Activated CD8-positive, alpha-beta memory T cell treated with anti-CD3 and anti-CD28 coated beads for 24 hours (primary cell): ENCODE measurements around the gene ALDH3A1.

ENCODE experiments used
- DNase-seq: peaks from one replicate; pipeline ENCODE4 v3.0.0-alpha.2; 2020

ALDH3A1 gene

DNA sequence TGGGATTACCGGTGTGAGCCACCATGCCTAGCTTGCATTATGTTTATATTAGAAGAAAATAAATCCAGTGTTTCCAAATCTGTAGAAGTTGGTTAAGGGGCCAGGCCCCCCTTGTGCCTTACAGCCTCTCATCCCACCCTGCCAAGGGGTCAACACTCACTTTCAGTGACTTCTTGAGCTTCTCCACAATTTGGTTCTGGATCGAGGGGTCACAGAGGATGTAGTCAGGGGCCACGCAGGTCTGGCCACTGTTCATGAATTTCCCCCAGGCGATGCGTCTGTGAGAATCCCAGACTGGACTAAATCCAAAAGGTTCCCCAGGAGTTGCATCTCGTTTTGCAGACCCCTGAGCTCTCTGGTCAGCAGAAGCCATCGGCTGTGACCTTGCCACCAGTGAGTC lies 7.2 kb downstream of the ALDH3A1 start:
- DNase-seq: no peak

DNA sequence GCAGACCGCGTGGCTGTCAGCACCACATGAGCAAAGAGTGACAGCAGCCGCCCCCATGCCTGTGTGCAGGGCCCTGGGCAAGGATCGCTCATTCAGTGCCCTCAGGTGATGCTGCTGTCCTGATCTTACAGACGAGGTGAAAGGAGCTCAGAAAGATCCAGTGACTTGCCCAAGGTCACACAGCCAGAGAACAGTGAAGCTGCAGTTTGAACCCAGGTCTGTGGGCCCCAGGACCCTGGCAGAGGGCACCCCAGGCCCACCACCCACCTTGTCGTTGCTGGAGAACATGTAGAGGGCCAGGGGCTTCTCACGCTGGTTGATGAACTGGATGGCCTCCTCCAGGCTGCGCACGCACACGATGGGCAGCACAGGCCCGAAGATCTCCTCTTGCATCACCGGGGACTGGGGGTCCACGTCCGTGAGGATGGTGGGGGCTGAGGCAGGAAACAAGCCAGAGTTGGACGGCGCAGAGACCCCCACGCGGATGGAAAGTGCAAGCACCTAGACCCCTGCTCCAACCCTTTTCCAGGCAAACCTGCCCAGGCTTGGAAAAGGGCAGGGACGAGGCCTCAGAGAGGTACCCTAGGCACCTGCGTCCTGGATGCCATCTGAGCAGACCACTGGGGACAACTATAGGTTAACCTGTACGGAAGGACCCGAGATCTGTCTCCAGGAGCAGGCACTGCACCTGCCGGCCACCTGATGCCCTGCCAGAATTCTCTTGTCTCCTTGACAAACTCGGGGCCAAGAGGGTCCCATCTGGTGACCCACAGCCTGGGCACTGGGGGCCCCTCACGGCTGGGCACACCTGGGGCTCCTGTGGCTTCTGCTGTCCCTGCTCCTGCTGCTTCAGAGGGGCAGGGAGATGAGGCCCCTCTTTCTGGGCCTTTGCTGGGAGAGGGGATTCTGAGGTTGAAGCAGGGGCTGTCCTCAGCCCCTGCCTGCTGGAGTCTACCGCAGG lies 8.6 kb downstream of the ALDH3A1 start:
- no peak for DNase-seq

GRCh38 chr17:19738757-19739156 lies 9.3 kb downstream of the ALDH3A1 start:
- DNase-seq: no peak

GRCh38 chr17:19738073-19738449 lies 10.0 kb downstream of the ALDH3A1 start:
- no peak for DNase-seq

GRCh38 chr17:19737305-19738072 lies 10.6 kb downstream of the ALDH3A1 start:
- no peak for DNase-seq

- no peak for DNase-seq
Measured at GRCh38 chr17:19736071-19736470, 12.0 kb downstream of the ALDH3A1 start.

DNA sequence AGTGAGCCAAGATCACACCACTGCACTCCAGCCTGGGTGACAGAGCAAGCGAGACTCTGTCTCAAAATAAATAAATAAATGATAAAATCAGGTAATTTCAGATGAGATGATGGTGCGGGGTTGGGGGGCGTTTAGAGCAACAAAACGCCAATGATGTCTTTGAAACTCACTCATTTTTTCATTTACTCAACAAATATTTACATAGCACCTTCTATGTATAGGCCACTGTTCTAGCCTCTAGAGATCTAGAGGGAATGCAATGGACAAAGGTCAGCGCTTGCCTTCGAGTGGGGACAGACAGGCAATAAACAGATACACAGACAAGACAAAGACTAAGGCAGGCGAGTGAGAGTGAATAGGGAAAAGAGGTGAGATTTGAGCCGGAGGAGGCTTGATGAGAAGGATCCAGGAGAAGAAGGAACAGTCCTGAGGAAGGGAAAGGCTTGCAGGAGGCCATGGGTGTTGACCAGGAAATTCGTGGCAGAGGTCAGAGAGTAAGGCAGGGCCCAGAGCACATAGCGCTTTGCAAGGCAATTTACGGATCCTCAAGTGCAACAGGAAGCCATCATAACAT lies 14.1 kb downstream of the ALDH3A1 start:
- no peak for DNase-seq

DNA sequence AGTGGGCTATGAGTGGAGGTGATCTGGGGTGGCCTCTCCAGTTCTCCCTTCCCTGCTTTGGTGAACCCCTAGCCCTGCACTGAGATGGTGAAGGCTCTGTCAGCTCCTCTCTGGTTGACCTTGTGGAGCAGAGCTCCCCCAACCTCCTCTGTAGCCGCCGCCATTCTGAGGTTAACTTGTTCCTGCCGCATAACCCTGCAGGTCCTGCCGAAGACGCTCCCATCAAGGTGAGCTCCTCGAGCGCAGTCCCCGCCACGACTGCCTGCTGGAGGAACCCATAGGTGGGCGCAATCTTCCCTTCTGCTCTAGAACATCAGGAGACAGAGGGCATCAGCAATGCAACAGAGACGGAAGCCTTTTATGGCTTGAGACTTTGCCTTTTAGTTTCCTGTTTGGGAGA lies 16.5 kb downstream of the ALDH3A1 start:
- DNase-seq: no peak

DNA sequence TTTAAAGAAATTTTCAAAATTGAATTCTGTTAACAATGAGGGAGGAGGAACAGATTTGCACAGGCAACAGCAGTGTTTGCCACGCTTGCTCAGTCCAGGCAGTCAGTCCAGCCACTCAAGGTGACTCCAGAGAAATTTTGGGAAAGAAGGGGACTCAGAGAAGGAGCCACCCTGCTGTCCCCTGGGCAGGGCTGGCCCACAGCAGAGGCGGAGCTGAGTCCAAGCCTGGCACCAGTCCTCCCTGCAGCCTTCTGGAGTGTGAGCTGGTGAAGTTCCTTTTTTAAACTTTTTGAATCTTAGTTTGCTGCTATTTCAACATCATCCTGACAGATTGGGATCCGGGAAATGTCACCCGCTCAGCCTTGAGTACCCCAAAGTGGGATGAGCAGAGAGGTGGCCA lies 17.3 kb downstream of the ALDH3A1 start:
- no peak for DNase-seq

DNA sequence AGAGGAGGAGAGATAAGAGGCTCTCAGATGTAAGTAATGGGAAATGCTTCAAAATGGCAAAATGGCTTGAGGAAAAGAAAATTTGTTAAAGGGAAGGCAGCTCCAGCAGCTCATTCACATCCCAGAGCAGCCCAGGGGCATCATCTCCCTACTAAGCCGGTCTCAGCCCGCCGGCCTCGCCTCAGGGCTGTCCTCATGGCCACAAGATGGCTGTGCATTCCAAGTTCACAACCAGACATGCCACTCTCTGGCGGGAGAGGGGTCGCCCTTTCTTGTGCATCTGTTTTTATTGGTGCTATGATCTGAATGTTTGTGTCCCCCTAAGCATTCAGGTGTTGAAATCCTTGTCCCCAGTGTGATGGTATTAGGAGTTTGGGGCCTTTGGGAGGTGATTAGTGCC lies 18.2 kb downstream of the ALDH3A1 start:
- DNase-seq: no peak

DNA sequence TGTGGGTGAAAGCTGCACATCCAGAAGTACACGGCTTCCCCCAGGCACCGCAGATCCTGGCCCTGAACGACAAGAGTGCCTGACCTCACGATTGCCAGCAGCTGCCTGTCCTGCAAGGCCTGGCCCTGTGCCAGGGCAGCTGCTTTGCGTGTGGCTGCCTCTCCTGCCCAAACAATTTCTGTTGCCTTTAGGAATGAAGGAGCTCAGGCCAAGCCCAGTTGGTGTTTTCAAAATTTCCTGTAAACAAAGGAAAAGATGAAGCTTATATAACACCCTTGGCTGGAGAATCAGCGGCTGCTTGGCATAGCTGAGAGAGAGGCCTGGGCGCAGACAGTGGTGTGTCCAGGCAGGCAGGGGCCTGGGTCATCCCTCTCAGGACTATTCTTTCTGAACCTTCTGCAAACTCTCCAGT lies 20.0 kb downstream of the ALDH3A1 start:
- no peak for DNase-seq

DNA sequence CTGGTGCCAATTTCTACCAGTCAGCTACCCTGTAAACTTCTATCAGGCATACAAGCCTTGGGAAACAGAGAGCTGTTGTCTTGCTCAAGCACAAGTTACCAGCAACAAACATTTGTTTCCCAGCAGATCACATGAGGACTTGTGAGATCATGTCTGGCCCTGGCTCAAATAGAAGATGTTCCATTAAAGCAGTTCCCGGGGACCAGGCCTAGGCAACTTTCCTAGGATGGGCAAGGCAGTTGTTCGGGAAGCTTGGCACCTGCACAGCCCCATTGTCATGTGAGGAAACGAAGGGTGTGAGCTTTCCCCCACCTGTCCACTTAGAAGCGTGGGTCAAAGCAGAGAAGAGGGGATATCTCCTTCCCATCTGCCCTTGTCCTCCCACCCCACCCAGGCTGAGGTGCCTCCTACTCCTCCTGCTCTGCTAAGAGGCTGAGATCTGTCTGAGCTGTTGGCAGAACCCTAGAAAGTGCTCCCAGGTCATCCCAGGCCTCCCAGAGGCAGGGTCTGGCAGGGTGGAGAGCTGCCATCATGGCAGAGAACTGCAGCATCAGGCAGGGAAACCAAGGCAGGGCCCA lies 20.5 kb downstream of the ALDH3A1 start:
- no peak for DNase-seq

DNA sequence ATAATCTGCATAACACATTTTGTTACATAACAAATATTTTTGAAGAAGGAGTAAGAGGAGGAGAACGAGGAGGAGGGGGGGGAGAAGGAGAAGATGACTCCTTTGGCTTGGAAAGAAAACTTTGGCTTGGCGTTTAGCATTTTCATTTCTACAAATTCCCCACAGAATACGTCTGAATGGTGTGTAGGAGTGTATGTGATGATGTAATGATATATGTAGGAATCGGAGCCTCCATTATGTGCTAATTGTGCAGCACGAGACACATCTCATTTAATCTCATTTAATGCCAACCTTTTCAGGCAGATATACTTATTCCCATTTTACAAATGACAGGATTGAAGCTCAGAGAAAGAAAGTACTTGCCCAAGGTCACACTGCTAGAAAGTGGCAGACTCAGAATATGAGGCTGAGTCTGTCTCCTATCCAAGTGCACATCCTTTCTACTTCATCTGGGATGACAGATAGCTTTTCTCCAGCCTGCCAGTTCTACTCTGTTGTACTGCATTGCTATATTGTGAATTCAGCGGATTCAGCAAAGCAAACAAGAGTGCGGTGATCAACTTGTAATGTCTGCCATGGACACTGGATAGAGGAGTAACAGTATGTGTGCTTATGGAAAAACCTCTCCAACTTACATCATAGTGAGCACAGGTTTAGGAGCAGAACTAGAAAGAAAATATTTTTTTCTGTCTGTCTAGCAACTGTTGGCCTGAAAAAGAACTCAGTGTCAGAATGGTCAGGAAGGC lies 21.3 kb downstream of the ALDH3A1 start:
- DNase-seq: no peak

DNA sequence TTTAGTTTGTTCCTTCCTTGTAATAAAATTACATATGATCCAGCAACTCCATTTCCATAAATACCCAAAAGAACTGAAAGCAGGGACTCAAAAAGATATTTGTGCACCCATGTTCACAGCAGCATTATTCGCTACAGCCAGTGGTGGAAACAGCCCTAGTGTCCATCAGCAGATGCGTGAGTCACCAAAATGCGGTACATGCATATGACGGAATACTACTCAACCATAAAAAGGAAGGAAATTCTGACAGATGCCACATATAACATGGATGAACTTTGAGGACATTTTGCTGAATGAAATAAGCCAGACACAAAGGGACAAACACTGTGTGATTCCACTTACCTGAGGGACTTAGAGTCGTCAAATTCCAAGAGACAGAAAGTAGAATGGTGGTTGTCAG lies 22.6 kb downstream of the ALDH3A1 start:
- no peak for DNase-seq

DNA sequence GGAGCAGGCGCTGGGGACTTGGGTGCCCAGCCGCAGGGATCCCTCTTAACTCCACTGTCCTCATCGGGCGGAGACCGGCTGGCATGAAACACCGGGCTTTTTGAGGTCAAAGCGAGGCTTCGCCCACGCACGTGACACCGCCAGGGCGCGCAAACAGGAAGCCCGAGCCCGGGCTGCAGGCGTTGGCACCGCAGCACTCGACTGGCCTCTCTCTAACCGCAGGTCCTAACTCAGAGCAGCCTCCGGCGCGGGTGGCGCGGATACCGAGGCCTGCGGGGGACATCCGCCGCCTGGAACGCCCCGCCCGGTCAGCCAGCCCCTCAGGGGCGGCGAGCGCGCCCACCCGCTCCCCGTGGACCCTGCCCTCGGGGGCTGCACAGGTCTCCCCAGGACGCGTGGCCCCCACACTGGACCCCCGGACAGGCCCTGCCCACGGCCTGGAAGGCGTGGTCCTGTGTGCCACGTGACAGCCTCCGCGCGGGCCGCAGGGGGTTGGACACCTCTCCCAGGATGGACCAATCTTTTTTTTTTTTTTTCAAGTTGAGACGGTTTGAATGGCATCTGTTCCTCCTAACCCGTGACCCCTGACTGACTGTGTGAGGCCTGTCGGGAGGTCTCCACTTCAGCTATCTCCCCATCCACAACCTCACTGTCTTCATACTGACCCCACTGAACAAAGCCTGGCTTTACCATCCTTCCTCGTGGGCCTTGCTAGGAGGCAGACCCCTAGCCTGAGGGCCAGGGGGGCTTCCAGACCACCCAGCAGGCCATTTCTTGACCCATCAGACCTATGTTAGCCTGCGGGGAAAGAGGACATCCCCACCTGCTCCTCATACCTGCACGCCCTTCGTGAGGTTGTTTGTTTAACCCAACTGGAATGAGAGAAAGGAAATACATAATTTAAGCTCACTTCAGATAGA lies 23.3 kb downstream of the ALDH3A1 start:
- peak; percentile 74 for DNase-seq

DNA sequence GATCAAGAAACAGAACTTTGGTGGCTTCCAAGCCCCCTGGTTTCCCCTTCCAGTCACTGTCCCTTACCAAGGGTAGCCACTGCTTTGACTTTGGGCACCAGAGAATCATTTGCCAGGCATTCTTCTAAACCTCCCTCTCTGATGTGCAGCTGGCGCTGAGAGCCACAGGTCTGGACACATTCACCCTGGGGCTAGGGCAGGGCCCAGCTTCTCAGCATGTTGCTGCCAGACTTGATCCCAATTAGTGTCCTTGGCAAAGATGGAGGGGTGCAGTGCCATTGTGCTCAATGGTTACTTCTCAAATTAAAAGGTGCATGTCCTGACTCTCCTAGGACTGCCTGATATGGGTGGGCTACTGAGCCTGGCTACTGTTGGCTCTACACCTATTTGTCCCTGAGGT lies 24.1 kb downstream of the ALDH3A1 start:
- DNase-seq: no peak

DNA sequence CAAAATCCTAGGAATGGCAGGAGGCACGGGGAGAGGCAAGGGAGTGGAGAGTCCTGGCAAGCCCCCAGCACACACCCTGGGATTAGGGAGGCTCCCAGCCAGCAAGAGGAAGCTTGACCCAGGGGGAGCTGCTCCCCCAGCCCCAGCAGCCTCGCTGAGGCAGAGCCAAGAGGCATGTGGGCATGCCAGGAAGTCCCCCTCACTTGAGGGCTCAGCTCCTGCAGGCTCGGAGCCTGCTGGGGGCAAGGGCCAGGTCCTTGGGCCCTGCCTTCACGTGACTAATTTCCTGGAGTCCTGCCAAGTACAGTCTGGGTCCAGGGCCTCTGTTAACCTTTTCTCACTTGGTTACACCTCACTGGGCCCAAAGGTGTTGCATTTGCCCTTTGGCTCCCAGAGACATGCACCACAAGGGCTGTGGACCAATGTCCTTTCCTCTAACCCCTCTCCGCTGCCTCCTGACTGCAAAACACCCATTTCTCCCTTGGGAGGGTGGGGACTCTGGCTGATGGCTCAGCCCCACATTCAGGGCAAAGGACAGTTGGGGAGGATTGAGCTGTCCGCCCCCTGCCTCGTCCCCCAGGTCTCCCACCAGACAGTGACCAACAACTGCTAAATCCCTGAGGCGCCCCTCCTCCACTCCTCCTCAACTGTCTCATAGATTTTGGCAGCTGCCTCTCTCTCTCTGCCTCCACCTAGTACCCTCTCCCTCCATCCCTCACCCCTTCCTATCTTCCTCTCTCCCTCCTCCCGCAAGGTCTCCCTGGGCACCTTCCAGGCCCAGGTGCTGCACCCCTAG lies 27.3 kb downstream of the ALDH3A1 start:
- no peak for DNase-seq

DNA sequence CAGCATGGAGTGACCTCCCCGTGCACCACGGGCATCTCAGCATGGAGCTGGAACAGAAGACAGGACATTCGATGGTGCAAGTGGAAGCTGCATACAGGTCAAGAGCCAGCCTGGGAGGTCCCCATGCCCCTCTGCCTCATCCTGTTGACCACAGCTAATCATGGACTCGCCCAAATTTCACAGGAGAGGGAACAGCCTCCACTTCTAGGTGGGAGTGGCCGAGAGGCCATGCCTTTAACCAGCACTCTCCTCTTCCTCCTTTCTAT lies 28.0 kb downstream of the ALDH3A1 start:
- no peak for DNase-seq

DNA sequence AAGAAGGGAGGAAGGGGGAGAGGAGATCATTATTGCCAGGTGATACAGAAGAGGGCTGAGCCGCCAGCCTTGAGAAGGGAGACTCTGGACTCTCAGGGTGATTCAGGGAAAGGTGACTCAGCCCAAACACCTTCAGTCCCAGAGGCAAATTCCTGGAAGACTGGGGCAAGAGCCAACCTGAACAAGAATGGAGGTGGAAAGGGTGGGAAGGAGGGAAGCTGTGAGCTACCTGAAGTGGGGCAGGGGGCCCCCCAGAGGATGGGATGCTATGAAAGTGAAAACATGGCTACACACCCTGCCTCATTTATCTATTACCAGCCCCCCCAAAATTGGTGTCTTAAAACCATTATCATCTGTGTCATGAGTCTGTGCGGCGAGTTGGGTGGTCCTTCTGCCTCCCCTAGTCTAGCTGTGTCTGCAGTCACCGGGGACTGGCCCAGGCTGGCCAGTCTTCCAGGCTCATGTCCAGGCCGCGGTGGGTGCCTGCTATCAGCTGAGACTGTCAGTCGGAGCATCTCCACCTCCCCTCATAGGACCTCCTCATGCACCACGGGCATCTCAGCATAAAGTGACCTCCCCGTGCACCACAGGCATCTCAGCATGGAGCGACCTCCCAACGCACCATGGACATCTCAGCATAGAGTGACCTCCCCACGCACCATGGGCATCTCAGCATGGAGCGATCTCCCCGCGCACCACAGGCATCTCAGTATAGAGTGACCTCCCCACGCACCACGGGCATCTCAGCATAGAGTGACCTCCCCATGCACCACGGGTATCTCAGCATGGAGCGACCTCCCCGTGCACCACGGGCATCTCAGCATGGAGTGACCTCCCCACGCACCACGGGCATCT lies 28.5 kb downstream of the ALDH3A1 start:
- DNase-seq: no peak
